Hepatocyte (in vitro differentiated cells): ENCODE results near the gene SMNDC1.

Source experiments
- CTCF ChIP-seq: fragments of 200-600 bp; sonication (generic); IDR thresholded peaks from 2 replicates; pipeline ENCODE4 v1.5.1; 2016; ENCODE audit warnings: antibody characterized with exemption, mild to moderate bottlenecking; ENCODE audit not compliant: poor library complexity
- EZH2 ChIP-seq: fragments of 200-600 bp; sonication (generic); IDR thresholded peaks from 2 replicates; pipeline ENCODE4 v1.6.1; 2016; ENCODE audit warnings: antibody characterized with exemption, mild to moderate bottlenecking, borderline replicate concordance

GRCh38 chr10:110274647-110275046, 30.1 kb downstream of the SMNDC1 start:
- TF ChIP-seq EZH2 (no peak), CTCF (no peak)
